HG03457 (cell line): ENCODE measurements around the gene NACC1.

Experiments
- ATAC-seq: cut with Tn5 transposase; IDR thresholded peaks from one replicate; pipeline ENCODE4 v1.9.1; 2021; ENCODE audit warnings: moderate number of reproducible peaks; ENCODE audit not compliant: unreplicated experiment

The NACC1 gene

GRCh38 chr19:13117772-13118423, at the start of gene NACC1:
Gene NACC1 (plus strand): TSS chr19:13118264. CDS start chr19:13135208, 16,944 bp downstream.
- peak; percentile 40 for ATAC-seq

DNA sequence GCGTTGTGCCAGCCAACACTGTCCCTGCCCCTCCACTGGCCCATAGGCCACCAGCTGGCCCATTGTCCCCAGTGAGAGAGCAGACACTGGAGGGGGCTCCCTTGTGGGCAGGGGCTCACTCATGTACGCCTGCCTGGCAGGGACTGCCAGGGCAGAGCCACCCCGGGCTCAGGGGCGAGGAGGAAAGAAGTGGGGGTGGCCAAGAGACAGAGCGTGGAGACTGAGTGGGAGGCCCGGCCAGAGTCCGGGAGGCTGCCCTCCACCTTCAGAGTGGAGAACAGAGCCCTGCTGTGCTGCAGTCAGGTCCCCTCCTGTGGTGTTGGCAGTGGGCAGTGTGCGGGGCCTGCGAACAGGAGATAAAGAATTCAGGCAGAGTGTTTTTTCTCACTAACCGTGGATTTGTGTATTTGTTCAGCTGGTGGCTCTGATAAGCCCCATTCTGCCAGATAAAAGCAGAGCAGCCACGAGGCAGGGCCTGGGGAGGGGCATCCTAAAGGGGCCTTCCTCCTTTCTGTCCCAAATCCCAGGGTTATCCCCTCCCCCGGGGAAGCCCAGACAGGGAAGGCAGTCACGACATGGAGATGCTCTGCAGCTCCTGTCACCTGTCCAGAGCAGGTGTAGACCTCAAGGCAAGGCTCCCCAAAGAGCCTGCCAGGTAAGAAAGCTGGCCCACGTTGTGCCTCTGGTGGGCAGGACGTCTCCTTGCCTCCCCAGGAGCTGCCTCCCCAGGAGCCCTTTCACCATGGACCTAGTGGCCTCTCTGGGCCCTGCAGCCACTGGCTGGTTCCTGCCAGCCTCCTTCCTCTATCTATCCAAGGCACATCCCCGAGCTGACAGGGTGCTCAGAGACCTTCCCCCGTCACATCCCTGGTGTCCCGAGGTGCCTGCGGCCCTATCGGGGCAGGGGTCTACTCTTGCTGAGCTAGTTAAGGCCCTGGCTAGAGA, 48.4 kb upstream of the NACC1 start:
- no peak for ATAC-seq

DNA sequence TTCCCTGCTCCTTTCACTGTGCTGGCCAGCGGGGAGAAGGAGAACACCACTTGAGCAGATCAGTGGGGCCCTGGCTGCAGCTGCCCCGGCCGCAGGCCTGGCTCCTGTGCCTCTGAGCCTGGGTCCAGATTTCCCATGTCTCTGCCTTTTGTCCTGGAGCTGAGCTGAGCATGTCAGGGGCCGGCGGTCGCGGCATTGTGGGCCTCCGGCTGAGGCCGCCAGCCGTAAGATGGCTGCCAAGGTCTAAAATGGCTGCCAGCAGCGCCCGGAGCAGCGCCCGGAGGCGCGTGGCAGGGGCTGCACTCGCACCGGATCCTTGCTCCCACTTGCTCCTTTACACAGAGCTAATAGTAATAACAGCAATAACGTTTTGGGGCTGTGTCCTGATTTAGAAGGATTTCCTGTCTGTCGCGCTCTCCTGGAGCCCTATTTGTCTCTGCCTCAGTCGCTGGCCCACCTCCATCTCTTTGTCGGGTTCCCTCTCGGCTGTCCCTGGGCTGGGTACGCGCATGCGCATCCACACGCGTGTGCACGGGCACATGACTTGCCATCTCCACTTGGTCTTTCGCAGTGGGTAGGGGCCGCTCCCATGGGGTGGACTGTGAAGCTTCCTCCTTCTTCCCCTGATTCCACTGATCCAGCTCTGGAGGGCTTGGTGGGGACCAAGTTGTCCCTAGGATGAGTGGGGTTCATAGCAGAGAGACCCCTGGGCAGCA, 47.5 kb upstream of the NACC1 start:
- no peak for ATAC-seq

GRCh38 chr19:13071444-13072187, 46.4 kb upstream of the NACC1 start:
- ATAC-seq = no peak

DNA sequence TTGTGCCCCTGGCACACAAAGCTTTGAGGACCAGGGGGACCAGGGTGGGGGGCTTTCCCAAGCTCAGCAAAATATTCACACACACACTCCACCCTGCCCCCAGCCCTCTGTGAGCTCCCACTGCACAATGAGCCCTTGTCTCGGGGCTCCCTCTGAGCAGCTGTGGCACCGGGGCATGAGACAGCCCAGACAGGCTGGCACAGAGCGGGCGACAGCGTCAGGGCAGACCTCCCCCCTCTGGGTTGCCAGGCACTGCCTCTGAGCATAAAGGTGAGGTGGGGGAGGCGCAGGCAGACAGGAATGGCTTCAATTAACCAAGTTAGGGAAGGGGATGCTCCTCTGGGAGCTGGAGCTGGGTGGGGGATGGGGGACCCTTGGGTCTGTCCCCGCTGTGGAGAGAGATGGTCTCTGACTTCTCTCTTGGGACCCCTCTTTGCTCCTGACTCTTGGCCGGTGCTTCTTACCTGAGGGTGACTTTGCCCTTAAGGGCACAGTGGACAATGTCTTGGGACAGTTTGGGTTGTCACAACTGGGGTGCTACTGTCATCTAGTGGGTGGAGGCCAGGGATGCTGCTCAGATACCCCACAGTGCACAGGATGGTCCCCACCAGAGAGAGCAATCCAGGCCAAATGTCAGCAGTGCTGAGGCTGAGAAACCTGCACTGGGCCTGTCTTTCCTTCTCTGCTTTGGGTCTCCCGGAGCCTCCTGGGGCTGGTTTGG, 45.7 kb upstream of the NACC1 start:
- ATAC-seq = no peak

GRCh38 chr19:13073263-13073662, 44.8 kb upstream of the NACC1 start:
- no peak for ATAC-seq

GRCh38 chr19:13074378-13074777, 43.7 kb upstream of the NACC1 start:
- ATAC-seq = no peak

DNA sequence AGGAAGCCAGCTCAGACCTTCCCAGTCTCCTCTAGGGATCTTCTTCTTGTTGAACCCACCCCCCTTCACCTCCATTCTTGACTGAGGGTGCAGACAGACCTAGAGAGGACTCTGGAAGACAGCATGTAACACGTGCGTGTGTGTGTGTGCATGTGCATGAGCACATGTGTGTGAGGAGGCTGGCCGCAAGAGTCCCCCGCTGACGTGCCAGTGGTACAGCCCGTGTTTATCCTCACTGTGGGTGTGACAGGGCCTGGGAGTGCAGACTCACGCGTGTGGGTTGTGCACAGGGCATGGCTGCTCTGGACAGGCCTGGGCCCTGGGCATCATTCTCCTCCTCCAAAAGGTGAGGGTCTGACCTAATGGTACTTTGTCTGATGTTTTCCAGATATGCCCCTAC, 41.7 kb upstream of the NACC1 start:
- ATAC-seq = no peak

GRCh38 chr19:13076787-13077186, 41.3 kb upstream of the NACC1 start:
- ATAC-seq = no peak

- ATAC-seq = no peak
These were observed 40.8 kb upstream of the NACC1 start for GRCh38 chr19:13077240-13077639.

- no peak for ATAC-seq
These were observed 39.7 kb upstream of the NACC1 start for GRCh38 chr19:13078381-13078780.

GRCh38 chr19:13078897-13079541, 39.0 kb upstream of the NACC1 start:
- no peak for ATAC-seq

DNA sequence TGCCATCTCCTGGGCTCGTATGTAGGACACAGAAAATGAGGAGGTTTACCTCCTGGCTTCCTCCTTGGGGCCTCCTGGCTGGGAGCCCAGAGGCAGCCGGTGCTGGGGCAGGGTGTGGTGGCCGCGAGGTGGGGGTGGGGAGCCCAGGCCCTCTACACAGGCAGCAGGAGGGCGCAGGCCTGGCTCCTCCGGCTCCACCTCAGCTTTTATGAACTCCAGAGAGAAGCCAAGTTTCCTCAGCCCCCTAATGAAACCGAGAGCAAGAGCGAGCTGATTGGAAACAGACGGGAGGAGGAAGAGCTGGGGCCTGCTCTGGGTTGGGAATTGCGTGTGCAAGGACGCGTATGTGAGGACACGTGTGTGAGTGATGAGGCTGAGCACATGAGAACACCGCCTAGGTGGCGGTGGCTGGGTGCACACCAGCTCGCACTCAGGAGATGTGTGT, 38.5 kb upstream of the NACC1 start:
- no peak for ATAC-seq

GRCh38 chr19:13082192-13083007, 35.7 kb upstream of the NACC1 start:
- no peak for ATAC-seq

- no peak for ATAC-seq
These were observed 35.1 kb upstream of the NACC1 start for GRCh38 chr19:13083008-13083404.

DNA sequence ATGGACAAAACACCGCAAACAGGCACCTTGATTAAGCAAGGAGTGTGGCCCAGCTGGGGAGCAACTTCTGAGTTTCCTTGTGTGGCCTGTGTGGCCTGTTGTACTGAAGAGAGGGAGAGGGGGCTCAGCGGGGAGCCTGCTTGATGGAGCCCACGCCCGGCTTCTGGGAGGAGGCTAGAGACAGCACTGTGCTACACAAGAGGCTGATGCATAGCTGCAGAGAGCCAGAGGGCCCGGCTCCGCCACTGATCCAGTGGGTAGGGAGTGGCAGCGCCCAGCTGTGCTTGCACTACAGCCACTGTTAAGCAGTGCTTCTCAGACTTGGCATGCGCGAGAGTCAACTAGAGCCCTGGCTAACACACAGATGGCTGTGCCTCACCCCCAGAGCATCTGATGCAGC, 34.4 kb upstream of the NACC1 start:
- ATAC-seq = no peak

- no peak for ATAC-seq
These were observed 32.4 kb upstream of the NACC1 start for GRCh38 chr19:13085666-13086065.

GRCh38 chr19:13086341-13086740, 31.7 kb upstream of the NACC1 start:
- no peak for ATAC-seq

DNA sequence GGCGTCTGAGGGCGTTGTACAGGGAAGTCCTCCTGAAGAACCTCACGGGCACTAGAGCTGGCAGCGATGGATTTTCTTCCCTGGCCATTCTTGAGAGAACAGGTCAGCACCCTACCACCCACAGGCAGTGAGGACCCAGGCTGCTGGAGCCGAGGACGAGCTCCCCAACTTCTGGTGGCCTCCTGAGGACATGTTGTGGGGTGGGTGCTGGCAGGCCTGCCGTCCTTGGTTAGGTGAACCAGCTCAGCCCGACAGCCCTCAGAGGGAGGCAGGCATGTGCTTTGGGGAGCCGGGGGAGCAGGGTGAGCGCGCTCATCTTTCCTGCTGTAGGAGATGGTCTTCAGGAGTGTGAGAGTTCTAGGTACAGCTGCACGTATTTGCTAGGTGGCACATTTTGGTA, 30.8 kb upstream of the NACC1 start:
- no peak for ATAC-seq
